Adrenal gland (tissue), 12 donors: ENCODE measurements around the gene UROS. TPM values are rescaled to one million over a fixed set of nuclear protein-coding genes. Genes with fewer than 3 reads are reported as not detected.

Experiments used
- DNase-seq, 7 donors: peaks; one replicate each; pipeline ENCODE4 v3.0.0-alpha.2; 2019 to 2020
- H3K27ac ChIP-seq, 5 donors: fragments of 200-600 bp; sonication (generic) in 4 of 5; 1 replicate in 3 of 5; 2 replicates in 2 of 5; pipeline versions ENCODE4 v1.5.1 to v1.8.0; 2016 to 2020; ENCODE audit warnings: mild to moderate bottlenecking in 1 of 5
- H3K27me3 ChIP-seq: fragments of 200-600 bp; 2 replicates; pipeline ENCODE4 v1.8.0; 2021
- H3K36me3 ChIP-seq, 2 donors: fragments of 200-600 bp; replicated peaks in 1 of 2; 1 replicate in 1 of 2; 2 replicates in 1 of 2; pipeline versions ENCODE4 v1.5.1 to v1.8.0; 2018 to 2022
- H3K4me1 ChIP-seq, 2 donors: fragments of 200-600 bp; replicated peaks in 1 of 2; 1 replicate in 1 of 2; 2 replicates in 1 of 2; pipeline versions ENCODE4 v1.5.1 to v1.8.0; 2018 to 2021
- H3K4me3 ChIP-seq, 4 donors: fragments of 200-600 bp; sonication (generic) in 3 of 4; one replicate each; pipeline ENCODE4 v1.5.1; 2016 to 2018
- H3K9me3 ChIP-seq, 3 donors: fragments of 200-600 bp; sonication (generic) in 1 of 3; replicated peaks in 1 of 3; 1 replicate in 2 of 3; 2 replicates in 1 of 3; pipeline versions ENCODE4 v1.5.1 to v1.8.0; 2016 to 2021
- POLR2A ChIP-seq, 2 donors: fragments of 450-650 bp; IDR thresholded peaks; one replicate each; pipeline ENCODE4 v1.6.1; 2017; ENCODE audit warnings: antibody characterized with exemption in 2 of 2, mild to moderate bottlenecking in 2 of 2, moderate library complexity in 1 of 2
- WGBS, 4 donors: extraction: QIAGEN DNeasy Blood & Tissue Kit in 2 of 4; methylation state at CpG; one replicate each; pipeline versions ENCODE4 v1.1.5 to v1.1.7; 2013 to 2017; 5-methylcytosine and 5-hydroxymethylcytosine counted together
- intact Hi-C, 2 donors: fragments of 100-400 bp; cut with DNase I; formaldehyde crosslinking; loops; one replicate each; pipeline versions ENCODE4 v1.14.1 to v1.15.0; 2022 to 2023
- polyA plus RNA-seq, 3 donors: library from polyadenylated mRNA; stranded (reverse); fragments of 200-250 nt in 2 of 3; fragments of 350-450 nt in 1 of 3; fragmentation: Illumina TruSeq in 1 of 3; extraction: RNeasy Lipid Tissue Mini Kit (QIAGEN cat#74804) in 1 of 3; gene quantifications; one replicate each; pipeline ENCODE4 v1.2.3, GENCODE V29; 2013 to 2014
- total RNA-seq, 9 donors: library from RNA; depleted of rRNA in 4 of 9; stranded (reverse); fragments of >200 nt in 4 of 9; fragments of 120-200 nt in 1 of 9; fragmentation: NEBNext Ultra II Directional in 1 of 9; extraction: Animal tissue kit (Norgen Biotek cat#: 25700) in 1 of 9; gene quantifications; one replicate each; pipeline versions ENCODE4 v1.1.0 to v1.2.4, GENCODE V29; 2013 to 2023
- TF ChIP-seq, protein P1 (sequence below), 6 experiments: fragments of 450-650 bp in 4 of 6; fragments of 200-600 bp in 2 of 6; sonication (generic) in 1 of 6; IDR thresholded peaks; 1 replicate in 5 of 6; 2 replicates in 1 of 6; pipeline versions ENCODE4 v1.5.1 to v1.8.0; 2016 to 2021; ENCODE audit warnings: antibody characterized with exemption in 6 of 6, mild to moderate bottlenecking in 2 of 6, moderate library complexity in 1 of 6
- donor health status: healthy with polysubstance abuse.
- donor health status: Bipolar disorder and iron deficiency.
- donor health status: DM: yes; HTN: yes; CAD: no.
- donor health status: DM: no; HTN: no; CAD: no.
- donor health status: DM: no; HTN: no; CAD: no.
- donor health status: DM: yes; HTN: yes; CAD: no.

Gene UROS
- total and polyA plus RNA-seq, 12 donors = 41.1 to 122 (median 60.7) TPM

DNA sequence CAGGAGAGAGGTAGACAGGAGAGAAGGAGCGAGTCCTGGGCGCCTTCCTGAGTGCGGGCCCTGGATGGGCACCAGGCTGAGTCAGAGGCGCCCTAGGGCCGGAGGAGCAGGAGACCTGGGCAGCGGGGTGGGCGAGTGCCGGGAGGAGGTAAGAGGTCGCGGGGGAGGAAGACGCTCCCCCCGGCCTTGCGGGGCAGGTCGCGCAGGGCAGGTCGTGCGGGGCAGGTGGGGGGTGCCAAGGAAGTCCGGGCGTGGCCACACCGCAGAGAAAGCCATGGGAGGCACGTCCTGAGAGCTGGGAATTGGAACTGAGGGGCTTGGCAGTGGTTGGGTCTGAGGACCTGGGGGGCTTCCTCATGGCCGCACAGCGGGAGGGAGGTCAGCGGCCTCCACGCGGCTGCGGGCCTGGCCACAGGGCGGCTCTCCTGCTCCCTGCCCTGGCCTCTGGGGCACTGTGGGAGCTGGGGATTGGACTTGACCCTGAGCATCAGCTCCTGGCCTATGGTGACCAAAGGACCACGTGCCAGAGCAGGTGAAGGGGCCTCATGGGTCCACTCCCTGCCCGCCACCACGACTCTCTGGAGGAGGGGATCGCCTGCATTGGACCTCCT lies 48.4 kb downstream of the UROS start:
- H3K4me1 ChIP-seq = no peaks in the 10 kb centered on the region
- no peaks in the 10 kb centered on the region for H3K36me3 ChIP-seq
- H3K27ac ChIP-seq = no peak overlapping the region
- WGBS, 4 donors = 90 to 94% (median 92%) methylated on average over 21 to 32 of the region's 32 CpGs
- H3K9me3 ChIP-seq = no peaks in the 10 kb centered on the region
- H3K4me3 ChIP-seq = no peak overlapping the region
- no peaks in the 10 kb centered on the region for H3K27me3 ChIP-seq
- TF ChIP-seq POLR2A (IDR thresholded peaks at IDR 0.05) = no peak
- TF ChIP-seq, protein P1, sequence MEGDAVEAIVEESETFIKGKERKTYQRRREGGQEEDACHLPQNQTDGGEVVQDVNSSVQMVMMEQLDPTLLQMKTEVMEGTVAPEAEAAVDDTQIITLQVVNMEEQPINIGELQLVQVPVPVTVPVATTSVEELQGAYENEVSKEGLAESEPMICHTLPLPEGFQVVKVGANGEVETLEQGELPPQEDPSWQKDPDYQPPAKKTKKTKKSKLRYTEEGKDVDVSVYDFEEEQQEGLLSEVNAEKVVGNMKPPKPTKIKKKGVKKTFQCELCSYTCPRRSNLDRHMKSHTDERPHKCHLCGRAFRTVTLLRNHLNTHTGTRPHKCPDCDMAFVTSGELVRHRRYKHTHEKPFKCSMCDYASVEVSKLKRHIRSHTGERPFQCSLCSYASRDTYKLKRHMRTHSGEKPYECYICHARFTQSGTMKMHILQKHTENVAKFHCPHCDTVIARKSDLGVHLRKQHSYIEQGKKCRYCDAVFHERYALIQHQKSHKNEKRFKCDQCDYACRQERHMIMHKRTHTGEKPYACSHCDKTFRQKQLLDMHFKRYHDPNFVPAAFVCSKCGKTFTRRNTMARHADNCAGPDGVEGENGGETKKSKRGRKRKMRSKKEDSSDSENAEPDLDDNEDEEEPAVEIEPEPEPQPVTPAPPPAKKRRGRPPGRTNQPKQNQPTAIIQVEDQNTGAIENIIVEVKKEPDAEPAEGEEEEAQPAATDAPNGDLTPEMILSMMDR (IDR thresholded peaks at IDR 0.05) = no peak
- DNase-seq = no peak
- intact Hi-C loops = no loop called here

DNA sequence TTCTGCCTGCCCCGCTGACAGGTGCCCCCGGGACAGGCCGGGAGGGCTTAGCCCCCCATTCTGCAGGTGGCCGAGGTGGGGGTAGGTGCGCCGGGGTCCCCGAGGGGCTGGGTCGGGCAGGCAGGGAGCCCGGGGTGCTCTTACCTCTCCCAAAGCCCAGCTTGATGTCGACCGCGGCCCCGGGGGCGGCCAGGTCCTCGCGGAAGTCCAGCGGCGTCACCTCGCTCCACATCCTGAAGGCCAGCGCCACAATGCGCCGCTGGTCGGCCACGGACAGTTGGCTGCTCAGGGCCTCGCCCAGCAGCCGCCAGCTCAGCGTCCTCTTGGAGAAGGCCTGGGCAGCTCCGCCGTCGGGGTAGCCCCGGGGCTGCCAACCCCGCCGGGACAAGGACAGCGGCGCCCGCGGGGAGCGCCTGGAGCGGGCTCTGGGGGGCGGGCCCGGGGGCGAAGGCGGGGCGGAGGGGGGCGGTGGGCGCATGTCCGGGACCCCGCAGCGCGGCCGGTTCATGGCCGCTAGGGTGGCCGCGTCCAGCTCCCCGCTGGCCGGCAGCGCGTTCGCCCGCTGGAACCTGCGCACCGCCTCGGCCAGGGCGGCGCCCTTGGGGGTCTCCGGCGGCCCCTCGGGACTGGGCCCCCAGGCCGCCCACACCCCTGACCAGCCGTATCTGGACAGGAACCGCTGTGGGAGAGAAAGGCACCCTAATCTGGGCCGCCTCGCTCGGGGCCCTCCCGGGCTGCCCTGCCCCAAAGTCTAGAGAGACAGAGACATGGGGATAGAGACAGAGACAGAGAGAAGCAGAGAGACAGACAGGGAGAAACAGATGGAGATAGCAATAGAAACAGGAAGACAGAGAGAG lies 49.1 kb downstream of the UROS start:
- WGBS, 4 donors = 68 to 94% (median 72%) methylated on average over 12 to 75 of the region's 75 CpGs
- no peak overlapping the region for H3K4me3 ChIP-seq
- H3K27ac ChIP-seq = no peak overlapping the region
- no peaks in the 10 kb centered on the region for H3K4me1 ChIP-seq
- no peaks in the 10 kb centered on the region for H3K27me3 ChIP-seq
- H3K9me3 ChIP-seq = no peaks in the 10 kb centered on the region
- no peak for TF ChIP-seq POLR2A (IDR thresholded peaks at IDR 0.05)
- TF ChIP-seq, protein P1 (IDR thresholded peaks at IDR 0.05) = no peak
- intact Hi-C loops = no loop called here
- DNase-seq = no peak
- H3K36me3 ChIP-seq = no peaks in the 10 kb centered on the region

DNA sequence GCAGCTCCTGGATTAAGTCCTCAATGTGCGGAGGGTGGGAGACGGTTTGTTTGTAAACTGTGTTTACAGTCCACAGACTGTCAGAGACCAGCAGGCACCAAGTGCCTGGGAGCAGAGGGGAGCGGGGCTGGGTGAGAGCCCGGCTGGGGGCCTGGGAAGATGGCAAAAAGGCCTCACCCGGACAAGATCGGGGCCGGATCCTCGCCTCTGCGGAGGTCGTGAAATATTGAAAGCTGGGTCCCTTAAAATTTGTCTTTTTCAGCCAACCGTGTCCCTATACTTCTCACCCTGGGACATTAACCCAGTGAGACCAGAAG lies 50.2 kb downstream of the UROS start:
- TF ChIP-seq, protein P1 (IDR thresholded peaks at IDR 0.05) = no peak
- no peak for TF ChIP-seq POLR2A (IDR thresholded peaks at IDR 0.05)

DNA sequence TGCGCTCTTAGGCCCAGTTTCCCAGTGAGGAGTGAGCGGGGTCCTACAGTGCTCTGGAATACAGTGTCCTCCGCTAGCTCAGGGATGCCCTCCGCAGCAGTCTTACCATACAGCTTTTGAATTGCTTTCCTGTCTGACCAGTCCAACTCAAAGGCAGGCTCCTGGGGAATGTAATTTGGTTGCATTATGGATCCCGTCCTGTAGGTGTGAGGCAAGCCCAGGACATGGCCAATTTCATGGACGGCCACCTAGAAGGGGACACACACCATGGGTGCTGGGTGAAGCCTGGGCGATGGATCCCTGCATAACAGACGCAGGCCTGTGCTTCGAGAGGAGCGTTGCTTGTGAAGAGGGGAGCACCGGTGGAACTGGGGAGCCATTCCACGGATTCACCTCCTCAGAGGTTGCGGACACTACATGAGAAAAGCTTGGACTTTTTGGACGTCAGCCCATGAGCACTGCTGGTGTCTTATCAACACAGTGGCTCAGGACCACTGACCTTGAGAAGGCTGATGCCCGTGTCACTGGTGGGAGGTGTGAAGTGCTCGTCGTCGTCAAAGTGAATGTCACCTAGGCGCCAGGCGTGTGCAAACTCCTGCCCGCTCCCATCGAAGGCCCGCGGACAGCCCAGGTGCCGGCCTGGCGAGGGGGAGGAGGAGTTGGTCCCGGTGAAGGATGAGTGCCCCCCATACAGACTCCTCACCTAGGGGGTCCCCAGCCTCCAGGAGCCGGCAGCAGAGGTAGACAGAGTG lies 50.8 kb downstream of the UROS start:
- no peak for TF ChIP-seq POLR2A (IDR thresholded peaks at IDR 0.05)
- TF ChIP-seq, protein P1 (IDR thresholded peaks at IDR 0.05) = no peak
- Histone ChIP-seq H3K27me3 (no peaks in the 10 kb centered on the region), H3K36me3 (no peaks in the 10 kb centered on the region), H3K9me3 (no peaks in the 10 kb centered on the region), H3K4me3 (no peak overlapping the region), H3K27ac (no peak overlapping the region), H3K4me1 (no peaks in the 10 kb centered on the region)
- WGBS, 4 donors = 86 to 92% (median 92%) methylated on average over 8 to 28 of the region's 28 CpGs
- intact Hi-C loops = no loop called here
- DNase-seq = no peak

More for the DNA sequence above, 50.2 kb downstream of the UROS start:
- H3K27ac ChIP-seq = no peak overlapping the region
- H3K9me3 ChIP-seq = no peaks in the 10 kb centered on the region
- H3K36me3 ChIP-seq = no peaks in the 10 kb centered on the region
- no peak for DNase-seq
- H3K4me3 ChIP-seq = no peak overlapping the region
- intact Hi-C loops = no loop called here
- no peaks in the 10 kb centered on the region for H3K27me3 ChIP-seq
- 87 to 93% (median 91%) methylated on average over 11 of the region's 11 CpGs for WGBS, 4 donors
- H3K4me1 ChIP-seq = no peaks in the 10 kb centered on the region
